GM18907 (cell line): ENCODE data around the gene SLC25A26.

Source experiments
- ATAC-seq: cut with Tn5 transposase; IDR thresholded peaks from one replicate; pipeline ENCODE4 v1.9.1; 2021; ENCODE audit warnings: mild to moderate bottlenecking, moderate library complexity; ENCODE audit not compliant: unreplicated experiment

SLC25A26 gene

DNA sequence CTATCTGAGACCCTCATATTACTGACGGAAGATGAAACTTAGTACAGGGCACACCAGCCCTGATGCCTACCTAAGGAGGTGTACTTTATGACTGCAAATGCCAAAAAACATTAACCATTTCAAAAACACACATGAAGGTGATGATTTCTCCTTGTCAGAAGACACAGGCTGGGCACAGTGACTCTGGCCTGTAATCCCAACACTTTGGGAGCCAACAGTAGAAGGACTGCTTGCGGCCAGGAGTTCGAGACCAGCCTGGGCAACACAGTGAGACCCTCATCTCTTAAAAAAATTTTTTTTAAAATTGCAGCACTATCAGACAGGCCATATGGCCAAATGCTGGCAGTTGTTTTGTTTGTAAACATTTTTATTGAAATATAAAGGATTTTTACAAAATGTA, 206.6 kb downstream of the SLC25A26 start:
- ATAC-seq = no peak

- no peak for ATAC-seq
These were observed 207.2 kb downstream of the SLC25A26 start for GRCh38 chr3:66427951-66428474.
